ENCODE measurements around the gene YWHAH.
"Not testable (repeated sequence)": the region's sequence is repeated elsewhere in the genome, so short reads cannot be mapped to it uniquely, and the experiment has no call there.

The YWHAH gene

GRCh38 chr22:31962387-31963125, 18.2 kb downstream of the YWHAH start:
- Histone ChIP-seq H3K9me3 (ENCODE audit: control insufficient read depth in 2 of 2, low read length in 2 of 2) (no peaks in the 10 kb centered on the region), H3K27ac (ENCODE audit: low read length) (no peak overlapping the region), H3K36me3 (ENCODE audit: control insufficient read depth in 2 of 2, insufficient read depth in 2 of 2, low read length in 2 of 2) (peaks cover under 1 to 2% of the 10 kb centered on the region in 2 donors)

DNA sequence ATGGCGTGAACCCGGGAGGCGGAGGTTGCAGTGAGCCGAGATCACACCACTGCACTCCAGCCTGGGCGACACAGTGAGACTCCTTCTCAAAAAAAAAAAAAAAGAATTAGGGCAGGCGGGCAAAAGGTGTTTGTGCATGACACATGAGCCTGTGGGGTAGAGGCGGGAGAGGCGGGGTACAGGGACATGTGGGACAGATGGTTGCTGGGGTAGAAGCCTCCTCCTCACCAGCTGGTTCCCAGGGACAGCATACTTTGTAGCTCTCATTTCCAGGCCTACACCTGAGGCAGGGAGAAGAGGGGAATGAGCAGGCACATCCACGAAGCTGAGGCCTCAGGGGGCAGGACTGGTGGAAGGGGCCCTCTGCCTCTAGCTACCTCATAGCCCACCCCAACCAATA, 23.7 kb downstream of the YWHAH start:
- no peaks in the 10 kb centered on the region for H3K9me3 ChIP-seq (ENCODE audit: control insufficient read depth in 2 of 2, low read length in 2 of 2)
- H3K27me3 ChIP-seq (ENCODE audit: control insufficient read depth in 1 of 2, insufficient read depth in 2 of 2, low read length in 2 of 2) = no peaks in the 10 kb centered on the region
- H3K4me1 ChIP-seq (ENCODE audit: control insufficient read depth, insufficient read depth, low read length) = peaks cover 11% of the 10 kb centered on the region
- H3K4me3 ChIP-seq (ENCODE audit: low read length in 2 of 2) = no peak overlapping the region
- H3K27ac ChIP-seq (ENCODE audit: low read length) = no peak overlapping the region
- H3K36me3 ChIP-seq (ENCODE audit: control insufficient read depth in 2 of 2, insufficient read depth in 2 of 2, low read length in 2 of 2) = no peaks in the 10 kb centered on the region
- H3K9ac ChIP-seq (ENCODE audit: low read length in 2 of 2) = no peak overlapping the region

More at GRCh38 chr22:31962387-31963125, 18.2 kb downstream of the YWHAH start:
- Histone ChIP-seq H3K4me1 (ENCODE audit: control insufficient read depth, insufficient read depth, low read length) (no peaks in the 10 kb centered on the region), H3K4me3 (ENCODE audit: low read length in 2 of 2) (no peak overlapping the region), H3K27me3 (ENCODE audit: control insufficient read depth in 1 of 2, insufficient read depth in 2 of 2, low read length in 2 of 2) (no peaks in the 10 kb centered on the region), H3K9ac (ENCODE audit: low read length in 2 of 2) (no peak overlapping the region)

DNA sequence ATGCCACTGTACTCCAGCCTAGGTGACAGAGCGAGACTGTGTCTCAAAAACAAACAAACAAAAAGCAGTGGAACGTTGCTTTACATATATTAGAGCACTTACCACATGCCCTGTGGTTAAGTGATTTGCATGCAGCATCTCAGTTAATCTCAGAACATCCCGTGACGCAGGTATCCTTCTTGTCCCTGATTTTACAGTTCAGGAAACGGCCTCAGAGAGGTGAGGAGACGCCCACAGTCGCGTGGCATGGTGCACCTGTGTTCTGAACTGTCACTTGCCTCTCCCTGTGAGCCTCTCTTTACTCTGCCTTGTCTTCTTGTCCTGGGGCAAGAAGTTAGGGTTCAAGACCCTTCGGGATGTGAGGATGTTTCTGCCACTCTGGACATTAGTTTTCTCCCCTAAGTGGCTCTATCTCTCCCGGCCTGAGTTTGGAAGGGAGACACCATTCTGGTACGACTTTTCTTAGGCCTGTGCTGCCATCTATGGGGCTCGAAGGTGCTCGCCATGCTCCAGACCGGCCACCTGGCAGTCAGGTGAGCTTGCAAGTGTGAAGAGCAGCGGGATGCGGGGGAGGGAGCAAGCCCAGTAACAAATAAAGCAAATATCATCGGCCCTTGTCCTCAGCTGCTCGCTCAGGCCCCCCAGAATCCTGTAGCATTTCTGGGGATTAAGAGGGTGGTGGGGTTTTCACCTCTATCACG, 25.6 kb downstream of the YWHAH start:
- no peak overlapping the region for H3K9ac ChIP-seq (ENCODE audit: low read length in 2 of 2)

GRCh38 chr22:31970490-31971444, 26.4 kb downstream of the YWHAH start:
- no peaks in the 10 kb centered on the region for H3K27me3 ChIP-seq (ENCODE audit: control insufficient read depth in 1 of 2, insufficient read depth in 2 of 2, low read length in 2 of 2)
- H3K27ac ChIP-seq (ENCODE audit: low read length) = no peak overlapping the region
- H3K9ac ChIP-seq (ENCODE audit: low read length in 2 of 2) = peak overlapping the region; percentile 55 to 68
- no peaks in the 10 kb centered on the region for H3K36me3 ChIP-seq (ENCODE audit: control insufficient read depth in 2 of 2, insufficient read depth in 2 of 2, low read length in 2 of 2)
- H3K9me3 ChIP-seq (ENCODE audit: control insufficient read depth in 2 of 2, low read length in 2 of 2) = no peaks in the 10 kb centered on the region
- H3K4me3 ChIP-seq (ENCODE audit: low read length in 2 of 2) = peak overlapping the region; percentile 63 to 75
- H3K4me1 ChIP-seq (ENCODE audit: control insufficient read depth, insufficient read depth, low read length) = peaks cover 11% of the 10 kb centered on the region

More for the DNA sequence above, 25.6 kb downstream of the YWHAH start:
- Histone ChIP-seq H3K27me3 (ENCODE audit: control insufficient read depth in 1 of 2, insufficient read depth in 2 of 2, low read length in 2 of 2) (no peaks in the 10 kb centered on the region), H3K4me3 (ENCODE audit: low read length in 2 of 2) (peak overlapping the region; percentile 63 to 75), H3K27ac (ENCODE audit: low read length) (no peak overlapping the region), H3K36me3 (ENCODE audit: control insufficient read depth in 2 of 2, insufficient read depth in 2 of 2, low read length in 2 of 2) (no peaks in the 10 kb centered on the region), H3K9me3 (ENCODE audit: control insufficient read depth in 2 of 2, low read length in 2 of 2) (no peaks in the 10 kb centered on the region), H3K4me1 (ENCODE audit: control insufficient read depth, insufficient read depth, low read length) (peaks cover 11% of the 10 kb centered on the region)

DNA sequence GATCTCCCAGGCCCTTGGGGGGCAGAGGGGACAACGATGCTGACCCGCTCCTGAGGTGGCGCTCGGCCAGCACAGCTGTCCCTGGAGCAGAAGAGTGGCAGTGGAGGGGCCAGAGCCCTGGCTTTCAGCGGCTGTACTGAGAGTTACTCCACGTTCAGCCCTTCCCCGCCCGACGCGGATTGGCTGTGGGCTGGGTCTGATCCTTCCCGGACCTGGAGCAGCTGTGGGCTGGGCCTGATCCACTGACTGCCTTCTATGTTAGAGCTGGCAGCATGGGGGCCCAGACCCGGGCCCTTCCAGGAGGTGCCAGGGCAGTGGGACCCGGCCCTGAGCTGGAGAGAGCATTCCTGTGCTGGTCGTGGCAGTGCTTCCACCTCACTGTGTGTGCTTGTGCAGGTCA, 27.8 kb downstream of the YWHAH start:
- Histone ChIP-seq H3K4me1 (ENCODE audit: control insufficient read depth, insufficient read depth, low read length) (peaks cover 11% of the 10 kb centered on the region), H3K9ac (ENCODE audit: low read length in 2 of 2) (no peak overlapping the region), H3K27ac (ENCODE audit: low read length) (no peak overlapping the region), H3K4me3 (ENCODE audit: low read length in 2 of 2) (no peak overlapping the region), H3K36me3 (ENCODE audit: control insufficient read depth in 2 of 2, insufficient read depth in 2 of 2, low read length in 2 of 2) (no peaks in the 10 kb centered on the region), H3K27me3 (ENCODE audit: control insufficient read depth in 1 of 2, insufficient read depth in 2 of 2, low read length in 2 of 2) (no peaks in the 10 kb centered on the region), H3K9me3 (ENCODE audit: control insufficient read depth in 2 of 2, low read length in 2 of 2) (no peaks in the 10 kb centered on the region)

DNA sequence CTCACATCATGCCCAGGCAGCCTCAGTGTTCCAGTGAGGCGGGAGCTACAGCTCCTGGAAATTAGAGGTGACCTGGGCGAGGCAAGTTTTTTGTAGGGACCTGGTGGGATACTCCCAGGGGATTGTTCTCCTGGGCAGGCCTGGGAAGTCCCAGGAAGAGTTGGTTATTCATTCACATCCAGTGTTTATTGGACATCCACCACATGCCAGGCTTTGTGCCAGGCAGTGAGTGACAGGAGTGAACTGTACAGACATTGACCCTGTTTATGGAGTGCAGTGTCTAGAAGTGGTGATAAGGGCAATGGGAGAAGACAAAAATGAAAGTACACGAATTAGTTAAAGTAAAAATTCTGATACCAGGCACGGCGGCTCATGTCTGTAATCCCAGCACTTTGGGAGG, 29.4 kb downstream of the YWHAH start:
- Histone ChIP-seq H3K4me1 (ENCODE audit: control insufficient read depth, insufficient read depth, low read length) (peaks cover 11% of the 10 kb centered on the region), H3K9ac (ENCODE audit: low read length in 2 of 2) (no peak overlapping the region), H3K27ac (ENCODE audit: low read length) (no peak overlapping the region), H3K27me3 (ENCODE audit: control insufficient read depth in 1 of 2, insufficient read depth in 2 of 2, low read length in 2 of 2) (no peaks in the 10 kb centered on the region), H3K9me3 (ENCODE audit: control insufficient read depth in 2 of 2, low read length in 2 of 2) (no peaks in the 10 kb centered on the region), H3K36me3 (ENCODE audit: control insufficient read depth in 2 of 2, insufficient read depth in 2 of 2, low read length in 2 of 2) (no peaks in the 10 kb centered on the region), H3K4me3 (ENCODE audit: low read length in 2 of 2) (no peak overlapping the region)

DNA sequence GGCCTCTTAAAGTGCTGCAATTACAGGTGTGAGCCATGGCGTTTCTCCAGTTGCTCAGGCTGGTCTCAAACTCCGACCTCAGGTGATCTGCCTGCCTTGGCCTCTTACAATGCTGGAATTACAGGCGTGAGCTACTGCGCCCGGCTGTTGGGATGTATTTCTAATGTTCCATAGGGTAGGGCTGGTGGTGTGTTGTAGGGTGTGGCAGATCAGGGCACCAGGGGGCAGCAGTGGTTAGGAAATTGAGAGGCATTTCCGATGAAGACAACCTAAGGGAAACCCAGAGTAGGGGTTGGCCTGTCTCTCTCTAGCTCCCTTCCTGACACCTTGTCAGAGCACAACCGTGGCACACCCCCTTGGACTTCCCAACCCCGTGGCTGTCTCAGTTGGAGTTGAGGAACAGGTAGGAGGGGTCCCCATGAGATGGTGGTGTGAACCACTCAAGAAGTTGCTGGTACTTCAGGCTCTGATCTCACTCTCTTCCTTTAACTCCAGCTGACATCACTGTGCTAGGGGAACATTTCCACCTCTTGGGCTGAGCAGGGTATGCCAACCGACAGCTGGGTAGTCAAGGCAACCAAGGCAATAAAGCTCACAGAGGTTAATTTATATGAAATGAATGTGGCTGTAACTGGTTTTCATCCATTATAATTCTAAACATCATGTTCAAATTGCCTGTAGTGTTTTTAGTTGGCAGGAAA, 33.0 kb downstream of the YWHAH start:
- Histone ChIP-seq H3K4me3 (ENCODE audit: low read length in 2 of 2) (no peak overlapping the region), H3K9me3 (ENCODE audit: control insufficient read depth in 2 of 2, low read length in 2 of 2) (no peaks in the 10 kb centered on the region), H3K27me3 (ENCODE audit: control insufficient read depth in 1 of 2, insufficient read depth in 2 of 2, low read length in 2 of 2) (no peaks in the 10 kb centered on the region), H3K36me3 (ENCODE audit: control insufficient read depth in 2 of 2, insufficient read depth in 2 of 2, low read length in 2 of 2) (no peaks in the 10 kb centered on the region), H3K9ac (ENCODE audit: low read length in 2 of 2) (no peak overlapping the region), H3K4me1 (ENCODE audit: control insufficient read depth, insufficient read depth, low read length) (no peaks in the 10 kb centered on the region), H3K27ac (ENCODE audit: low read length) (no peak overlapping the region)

GRCh38 chr22:31977939-31978338, 33.6 kb downstream of the YWHAH start:
- Histone ChIP-seq H3K36me3 (ENCODE audit: control insufficient read depth in 2 of 2, insufficient read depth in 2 of 2, low read length in 2 of 2) (no peaks in the 10 kb centered on the region), H3K27me3 (ENCODE audit: control insufficient read depth in 1 of 2, insufficient read depth in 2 of 2, low read length in 2 of 2) (no peaks in the 10 kb centered on the region), H3K4me1 (ENCODE audit: control insufficient read depth, insufficient read depth, low read length) (no peaks in the 10 kb centered on the region), H3K27ac (ENCODE audit: low read length) (no peak overlapping the region), H3K9ac (ENCODE audit: low read length in 2 of 2) (no peak overlapping the region), H3K4me3 (ENCODE audit: low read length in 2 of 2) (no peak overlapping the region), H3K9me3 (ENCODE audit: control insufficient read depth in 2 of 2, low read length in 2 of 2) (no peaks in the 10 kb centered on the region)

GRCh38 chr22:31980628-31981027, 36.3 kb downstream of the YWHAH start:
- Histone ChIP-seq H3K27ac (ENCODE audit: low read length) (no peak overlapping the region), H3K9ac (ENCODE audit: low read length in 2 of 2) (no peak overlapping the region), H3K9me3 (ENCODE audit: control insufficient read depth in 2 of 2, low read length in 2 of 2) (no peaks in the 10 kb centered on the region), H3K27me3 (ENCODE audit: control insufficient read depth in 1 of 2, insufficient read depth in 2 of 2, low read length in 2 of 2) (no peaks in the 10 kb centered on the region), H3K4me1 (ENCODE audit: control insufficient read depth, insufficient read depth, low read length) (no peaks in the 10 kb centered on the region), H3K36me3 (ENCODE audit: control insufficient read depth in 2 of 2, insufficient read depth in 2 of 2, low read length in 2 of 2) (no peaks in the 10 kb centered on the region), H3K4me3 (ENCODE audit: low read length in 2 of 2) (no peak overlapping the region)

GRCh38 chr22:31981976-31982375, 37.6 kb downstream of the YWHAH start:
- not testable (repeated sequence) for H3K27ac ChIP-seq (ENCODE audit: low read length); H3K27me3 ChIP-seq (ENCODE audit: control insufficient read depth in 1 of 2, insufficient read depth in 2 of 2, low read length in 2 of 2); H3K9ac ChIP-seq (ENCODE audit: low read length in 2 of 2); H3K36me3 ChIP-seq (ENCODE audit: control insufficient read depth in 2 of 2, insufficient read depth in 2 of 2, low read length in 2 of 2); H3K9me3 ChIP-seq (ENCODE audit: control insufficient read depth in 2 of 2, low read length in 2 of 2); H3K4me1 ChIP-seq (ENCODE audit: control insufficient read depth, insufficient read depth, low read length); H3K4me3 ChIP-seq (ENCODE audit: low read length in 2 of 2)
